ENCODE data around the gene SLC4A2. TPM values are rescaled to one million over a fixed set of nuclear protein-coding genes. Genes with fewer than 3 reads are reported as not detected.
A peak's percentile ranks its signal among the peaks of the same experiment; 100 is the strongest.

The SLC4A2 gene
- total RNA-seq, 1 donor from 2014 or later: 178 TPM

GRCh38 chr7:151028131-151028947 lies 31.1 kb upstream of the SLC4A2 start, which contains the start of gene ABCB8:
Gene ABCB8 (plus strand): TSS chr7:151028450. CDS start chr7:151028516, 66 bp downstream.
- intact Hi-C loops (cut with DNase I): no loop called here
- peak; percentile 52 for TF ChIP-seq CTCF (IDR thresholded peaks at IDR 0.05)
- Histone ChIP-seq H3K36me3 (no peaks in the 10 kb centered on the region), H3K9me3 (no peaks in the 10 kb centered on the region), H3K4me1 (peaks cover 11% of the 10 kb centered on the region), H3K27me3 (no peaks in the 10 kb centered on the region), H3K4me3 (peak within 1 kb of the TSS; percentile 73), H3K27ac (peak within 1 kb of the TSS; percentile 90)
- peak; percentile 98 for DNase-seq
- peak; percentile 96 for ATAC-seq

- H3K4me1 ChIP-seq: peaks cover 11% of the 10 kb centered on the region
- no peaks in the 10 kb centered on the region for H3K9me3 ChIP-seq
- peak overlapping the region; percentile 90 for H3K27ac ChIP-seq
- peak overlapping the region; percentile 73 for H3K4me3 ChIP-seq
- TF ChIP-seq CTCF (IDR thresholded peaks at IDR 0.05): no peak
- DNase-seq (no peak), ATAC-seq (no peak)
- H3K36me3 ChIP-seq: no peaks in the 10 kb centered on the region
- intact Hi-C loops (cut with DNase I): no loop called here
- H3K27me3 ChIP-seq: no peaks in the 10 kb centered on the region
Observed at GRCh38 chr7:151028948-151029501, 30.4 kb upstream of the SLC4A2 start.

GRCh38 chr7:151031011-151031410 lies 28.4 kb upstream of the SLC4A2 start:
- no peak for ATAC-seq
- Histone ChIP-seq H3K27ac (no peak overlapping the region), H3K4me3 (no peak overlapping the region), H3K4me1 (peaks cover 11% of the 10 kb centered on the region), H3K9me3 (no peaks in the 10 kb centered on the region), H3K36me3 (peaks cover 17% of the 10 kb centered on the region), H3K27me3 (no peaks in the 10 kb centered on the region)
- intact Hi-C loops (cut with DNase I): loop anchor here (10.0 kb wide), 1 partner anchor 84 kb away; no protein-coding TSS in a partner anchor
- DNase-seq: no peak
- no peak for TF ChIP-seq CTCF (IDR thresholded peaks at IDR 0.05)

DNA sequence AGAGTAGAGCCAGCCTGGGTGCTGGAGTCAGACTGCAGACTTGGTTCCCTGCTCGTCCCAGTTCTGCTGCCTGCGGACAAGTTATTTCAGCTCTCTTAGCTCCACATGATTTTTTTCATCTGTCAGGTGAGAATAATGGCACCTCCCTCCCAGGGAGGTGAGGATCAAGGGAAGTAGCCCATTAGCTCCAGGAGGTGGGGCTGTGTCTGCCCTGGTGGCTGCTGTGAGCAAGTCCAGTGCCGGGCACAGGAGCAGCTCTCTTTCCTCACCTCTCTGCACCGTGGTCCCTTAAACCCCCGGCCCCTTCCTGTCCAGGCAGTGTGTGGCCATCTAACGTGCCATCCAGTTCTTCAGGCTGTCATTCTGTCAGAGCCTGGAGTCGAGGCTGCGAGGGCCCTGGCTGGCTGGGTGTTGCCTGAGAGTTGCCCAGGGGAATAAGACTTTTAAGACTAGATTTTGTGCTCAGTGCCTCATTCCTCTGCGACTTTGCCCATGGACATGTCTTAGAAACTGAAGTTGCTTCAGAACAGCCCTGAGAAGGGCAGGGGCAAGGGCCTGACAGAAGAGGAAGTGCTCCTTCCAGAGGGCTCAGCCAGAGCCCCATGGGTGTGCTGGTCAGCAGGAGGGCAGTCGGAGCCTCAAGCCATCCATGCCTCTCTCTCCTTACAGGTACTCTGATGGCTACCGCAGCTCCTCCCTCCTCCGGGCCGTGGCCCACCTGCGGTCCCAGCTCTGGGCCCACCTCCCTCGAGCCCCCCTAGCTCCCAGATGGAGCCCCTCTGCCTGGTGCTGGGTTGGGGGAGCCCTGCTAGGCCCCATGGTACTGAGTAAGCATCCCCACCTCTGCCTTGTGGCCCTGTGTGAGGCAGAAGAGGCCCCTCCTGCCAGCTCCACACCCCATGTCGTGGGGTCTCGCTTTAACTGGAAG lies 26.2 kb upstream of the SLC4A2 start:
- peak; percentile 2 for ATAC-seq
- H3K27ac ChIP-seq: no peak overlapping the region

More for the DNA sequence above, 26.2 kb upstream of the SLC4A2 start:
- intact Hi-C loops (cut with DNase I): loop anchor here (10.0 kb wide), 1 partner anchor 82 kb away; no protein-coding TSS in a partner anchor
- Histone ChIP-seq H3K4me1 (peaks cover 11% of the 10 kb centered on the region), H3K4me3 (no peak overlapping the region), H3K27me3 (no peaks in the 10 kb centered on the region), H3K36me3 (peaks cover 29% of the 10 kb centered on the region), H3K9me3 (no peaks in the 10 kb centered on the region)
- no peak for DNase-seq
- TF ChIP-seq CTCF (IDR thresholded peaks at IDR 0.05): no peak
